GM19438 (cell line): ENCODE data around the gene HNRNPA1.
"Not testable (repeated sequence)": the region's sequence is repeated elsewhere in the genome, so short reads cannot be mapped to it uniquely, and the experiment has no call there.

ENCODE experiments used
- ATAC-seq: cut with Tn5 transposase; IDR thresholded peaks from one replicate; pipeline ENCODE4 v1.9.1; 2021; ENCODE audit warnings: low read depth; ENCODE audit not compliant: unreplicated experiment

Gene HNRNPA1

GRCh38 chr12:54280468-54281260 is at the start of gene HNRNPA1:
Gene HNRNPA1, plus strand, starts transcription at chr12:54280726. Its CDS starts 82 bp downstream, at chr12:54280808.
- ATAC-seq: peak; percentile 87

- not testable (repeated sequence) for ATAC-seq
Measured at GRCh38 chr12:54231269-54231668, 49.3 kb upstream of the HNRNPA1 start.

GRCh38 chr12:54232790-54233189 is 47.7 kb upstream of the HNRNPA1 start:
- no peak for ATAC-seq

GRCh38 chr12:54238531-54238930 is 42.0 kb upstream of the HNRNPA1 start:
- no peak for ATAC-seq

- ATAC-seq: no peak
Measured at GRCh38 chr12:54239620-54240019, 40.9 kb upstream of the HNRNPA1 start.

GRCh38 chr12:54240129-54240528 is 40.4 kb upstream of the HNRNPA1 start:
- no peak for ATAC-seq

GRCh38 chr12:54240971-54241588 is 39.4 kb upstream of the HNRNPA1 start:
- ATAC-seq: no peak

- no peak for ATAC-seq
Measured at GRCh38 chr12:54246011-54246641, 34.4 kb upstream of the HNRNPA1 start.

- ATAC-seq: no peak
Measured at GRCh38 chr12:54249489-54249888, 31.0 kb upstream of the HNRNPA1 start.

GRCh38 chr12:54251667-54252284 is 28.8 kb upstream of the HNRNPA1 start:
- ATAC-seq: no peak

- no peak for ATAC-seq
Measured at GRCh38 chr12:54253240-54253639, 27.3 kb upstream of the HNRNPA1 start.

GRCh38 chr12:54257332-54257731 is 23.2 kb upstream of the HNRNPA1 start:
- ATAC-seq: no peak

- no peak for ATAC-seq
Measured at GRCh38 chr12:54258201-54258681, 22.3 kb upstream of the HNRNPA1 start.

GRCh38 chr12:54259194-54260011 is 21.1 kb upstream of the HNRNPA1 start:
- no peak for ATAC-seq

- ATAC-seq: no peak
Measured at GRCh38 chr12:54261815-54262402, 18.6 kb upstream of the HNRNPA1 start.

- no peak for ATAC-seq
Measured at GRCh38 chr12:54262403-54262925, 18.1 kb upstream of the HNRNPA1 start.

GRCh38 chr12:54265364-54265812 is 15.1 kb upstream of the HNRNPA1 start:
- ATAC-seq: no peak

- no peak for ATAC-seq
Measured at GRCh38 chr12:54266852-54267251, 13.7 kb upstream of the HNRNPA1 start.

- no peak for ATAC-seq
Measured at GRCh38 chr12:54270345-54270744, 10.2 kb upstream of the HNRNPA1 start.
